ENCODE results near the gene GTF2F2.

Gene GTF2F2

DNA sequence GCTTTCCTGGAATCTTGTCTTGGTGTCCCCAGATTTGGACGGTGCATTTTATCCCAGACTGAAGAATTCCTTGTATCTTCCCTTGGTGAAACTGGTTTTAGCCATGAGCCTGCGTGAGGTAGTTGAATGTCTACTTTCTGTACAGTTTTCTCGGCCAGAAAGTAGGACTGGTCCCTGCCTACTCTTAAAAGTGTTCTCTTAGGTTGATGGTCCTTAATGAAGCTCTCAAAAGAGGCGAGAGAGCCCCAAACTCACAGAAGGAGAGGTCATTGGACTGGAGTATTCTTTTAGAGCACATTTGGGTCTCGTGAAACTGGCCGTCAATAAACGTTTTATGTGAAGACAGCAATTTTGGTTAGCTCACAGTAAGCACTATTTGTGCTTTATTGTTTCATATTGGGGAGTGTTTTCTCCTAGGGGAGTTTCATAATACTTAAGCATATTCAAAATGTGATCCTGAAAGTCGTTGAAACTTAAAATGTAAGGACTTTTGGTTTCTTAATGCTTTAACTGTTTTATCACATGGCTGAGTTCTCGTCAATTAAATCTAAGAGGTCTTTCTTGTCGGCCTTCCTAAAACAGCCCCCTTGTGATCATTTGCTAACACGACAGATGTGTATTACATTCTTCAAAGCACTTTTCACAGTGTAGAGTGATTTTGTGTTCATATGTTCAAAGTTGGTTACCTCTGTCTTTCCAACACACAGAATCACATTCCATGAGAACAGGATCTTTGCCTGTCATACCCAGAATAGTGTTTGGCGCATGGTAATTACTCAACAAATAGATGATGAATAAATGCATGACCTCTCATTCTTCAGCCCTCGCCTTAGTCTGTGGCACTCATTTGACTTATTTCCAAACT is 889 bp downstream of the GTF2F2 start:
- no peak for DNase-seq (ENCODE audit: low read depth in 1 of 2, low spot score in 1 of 2)

DNA sequence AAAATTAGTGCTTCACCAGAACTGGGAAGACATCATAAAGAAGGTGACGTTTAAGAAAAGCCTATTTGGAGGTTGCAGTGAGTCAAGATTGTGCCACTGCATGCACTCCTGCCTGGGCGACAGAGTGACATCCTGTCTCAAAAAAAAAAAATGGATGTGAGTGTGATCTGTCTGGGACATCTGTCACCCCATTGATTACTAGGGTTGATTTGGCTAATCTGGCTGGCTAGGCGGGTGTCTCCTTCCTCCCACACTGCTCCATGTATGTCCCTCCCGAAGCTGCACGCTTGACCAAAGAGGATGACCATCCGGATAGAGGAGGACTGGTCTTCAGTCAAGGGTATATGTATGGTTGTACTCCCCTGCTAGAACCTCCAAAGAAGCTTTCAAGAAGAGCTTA is 2.6 kb downstream of the GTF2F2 start:
- DNase-seq (ENCODE audit: low read depth in 1 of 2, low spot score in 1 of 2): no peak

DNA sequence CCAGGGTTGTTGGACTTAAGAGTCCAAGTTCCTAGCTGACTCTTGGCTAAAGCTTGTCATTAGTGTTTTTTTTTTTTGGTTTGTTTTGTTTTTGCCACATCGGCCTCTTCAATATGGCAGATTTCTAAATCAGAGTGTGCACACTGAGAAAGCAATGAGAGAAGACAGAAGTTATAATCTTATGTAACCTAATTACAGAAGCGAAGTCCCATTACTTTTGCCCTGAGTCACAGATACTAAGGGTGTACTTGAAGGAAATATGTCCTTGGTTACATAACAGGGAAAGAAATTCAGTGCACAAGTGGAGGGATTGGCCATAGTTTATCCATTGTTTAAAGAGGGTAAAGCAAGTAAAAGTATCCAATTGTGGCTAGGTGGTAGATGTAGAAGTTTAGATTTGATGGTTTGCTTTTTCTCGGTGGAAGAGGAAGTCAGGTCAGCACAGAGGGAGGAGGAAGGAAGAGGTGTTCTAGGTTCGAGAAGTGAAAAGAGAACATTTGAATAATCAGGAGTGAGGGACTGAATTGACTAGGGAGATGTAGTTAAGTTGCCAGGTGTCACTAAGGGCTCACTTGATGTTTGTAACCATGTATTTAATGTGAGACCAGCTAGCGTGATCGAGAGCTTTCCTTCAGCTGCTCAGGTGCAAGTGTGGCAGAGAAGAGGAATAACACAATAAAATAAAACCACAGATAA is 12.2 kb downstream of the GTF2F2 start:
- no peak for DNase-seq (ENCODE audit: low read depth in 1 of 2, low spot score in 1 of 2)

DNA sequence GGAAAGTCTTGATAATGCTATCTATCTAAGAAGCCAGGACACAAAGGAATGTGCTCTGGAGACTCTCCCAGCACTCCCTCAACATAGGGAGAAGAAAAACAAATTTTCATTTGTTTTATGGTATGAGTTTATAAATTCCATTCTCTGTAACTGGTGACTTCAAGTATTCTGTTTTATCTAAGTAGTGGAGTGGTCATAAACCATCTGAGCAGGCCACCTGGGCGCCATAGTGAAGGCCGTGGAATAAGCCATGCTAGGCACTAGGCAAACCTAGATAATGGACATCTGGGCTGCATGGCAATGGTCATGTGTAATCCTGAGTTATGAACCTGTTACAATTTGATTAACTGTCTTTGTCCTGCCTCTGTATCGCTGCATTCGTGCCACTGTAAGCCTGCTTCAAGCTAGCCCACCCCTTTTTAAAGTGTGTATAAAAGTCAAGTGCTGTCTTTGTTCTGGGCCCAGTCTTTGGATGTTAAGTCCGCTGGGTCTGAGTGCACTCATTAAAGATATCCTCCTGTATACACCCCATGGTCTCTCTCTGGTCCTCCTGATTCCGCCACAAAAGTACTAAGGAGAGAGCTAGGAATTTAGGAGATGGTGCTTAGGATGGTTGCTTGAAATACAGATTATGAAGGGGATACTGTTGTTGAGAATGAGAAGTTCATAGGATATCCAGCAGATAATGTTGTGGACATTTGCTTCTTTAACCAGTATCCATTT is 13.2 kb downstream of the GTF2F2 start:
- DNase-seq (ENCODE audit: low read depth in 1 of 2, low spot score in 1 of 2): no peak

DNA sequence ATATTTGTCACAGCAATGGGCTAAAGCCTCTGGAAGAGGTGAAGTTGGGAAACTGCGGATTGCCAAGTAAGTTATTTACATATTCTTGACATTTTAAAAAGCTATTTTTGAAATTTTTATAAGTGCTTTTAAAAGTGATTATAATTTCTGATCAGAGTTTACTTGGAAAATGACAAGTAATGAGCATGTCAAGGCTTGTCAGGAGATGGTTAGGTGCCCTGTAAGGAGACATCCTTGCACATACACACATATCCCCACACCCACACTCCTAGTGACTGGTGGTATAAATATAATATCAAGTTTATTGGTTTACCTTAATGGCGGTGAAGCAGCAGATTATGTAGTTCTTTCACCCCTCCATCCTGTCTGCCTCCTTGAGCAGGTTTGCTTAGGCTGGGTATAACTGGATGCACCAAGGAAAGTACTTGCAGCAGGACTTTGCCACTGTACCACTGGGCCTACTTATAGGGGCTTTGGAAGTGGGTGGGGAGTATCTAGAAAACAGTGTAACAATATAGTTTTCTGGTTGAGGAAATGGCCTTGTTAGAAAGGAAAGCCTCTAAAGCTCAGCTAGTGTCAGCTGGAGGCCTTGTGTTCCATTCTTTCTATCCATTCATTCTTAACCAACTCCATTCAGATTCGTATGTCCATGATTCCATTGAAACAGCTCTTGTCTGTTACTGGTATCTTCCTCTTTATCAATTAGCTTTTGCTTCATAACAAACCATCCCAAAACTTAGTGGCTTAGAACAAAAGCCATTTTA is 16.6 kb downstream of the GTF2F2 start:
- no peak for DNase-seq (ENCODE audit: low read depth in 1 of 2, low spot score in 1 of 2)

DNA sequence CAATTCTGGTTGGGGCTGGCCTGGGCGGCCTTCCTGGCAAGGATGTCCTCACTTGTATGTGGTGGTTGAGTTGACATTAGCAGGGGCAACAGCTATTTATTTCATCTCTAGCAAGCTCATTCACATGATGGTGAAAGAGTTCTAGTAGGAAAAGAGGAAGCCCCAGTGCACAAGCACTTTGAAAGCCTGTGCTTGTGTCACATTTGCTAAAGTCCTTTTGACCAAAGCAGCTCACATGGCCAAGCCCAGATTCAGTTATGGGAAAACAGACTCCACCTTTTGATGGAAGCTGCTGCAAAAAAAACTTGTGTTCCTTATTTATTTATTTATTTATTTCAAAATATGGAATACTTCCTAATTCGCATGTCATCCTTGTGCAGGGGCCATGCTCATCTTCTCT is 17.2 kb downstream of the GTF2F2 start:
- no peak for DNase-seq (ENCODE audit: low read depth in 1 of 2, low spot score in 1 of 2)

DNA sequence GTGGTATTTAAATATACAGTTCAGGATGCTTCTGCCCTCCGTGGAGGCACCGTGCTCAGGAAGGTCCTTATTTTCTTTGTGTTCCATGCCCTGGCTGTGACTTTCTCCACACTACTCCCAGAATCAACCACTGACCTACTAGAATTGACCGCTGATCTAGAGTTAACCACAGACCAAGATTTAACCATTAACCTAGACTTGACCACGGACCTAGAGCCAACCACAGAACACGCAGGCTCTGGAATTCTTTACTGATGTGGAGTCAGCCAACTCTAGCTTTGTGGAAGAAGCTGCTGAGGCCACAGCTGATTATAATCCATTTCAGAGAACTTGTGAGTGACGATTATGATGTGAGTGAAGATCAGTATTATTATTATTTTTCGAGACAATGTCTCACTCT is 18.0 kb downstream of the GTF2F2 start:
- no peak for DNase-seq (ENCODE audit: low read depth in 1 of 2, low spot score in 1 of 2)

DNA sequence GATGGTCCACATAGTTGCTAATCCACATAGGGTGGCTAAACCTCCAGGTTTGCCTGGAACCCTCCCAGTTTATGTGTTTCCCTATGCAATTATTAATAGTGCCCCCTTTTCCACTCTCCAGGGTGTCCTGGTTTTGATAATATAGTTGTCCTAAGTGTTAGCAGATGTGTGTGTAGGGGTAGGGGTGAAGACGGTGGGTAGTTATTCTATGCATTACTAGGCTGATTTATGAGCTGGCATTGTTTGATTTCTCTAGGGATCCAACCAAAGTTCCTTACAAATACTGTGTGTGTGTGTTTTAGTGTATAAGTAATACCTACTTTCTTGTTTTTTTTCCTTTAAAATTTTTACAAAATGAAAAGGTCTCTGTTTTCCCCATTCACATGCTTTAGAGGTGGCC is 21.1 kb downstream of the GTF2F2 start:
- DNase-seq (ENCODE audit: low read depth in 1 of 2, low spot score in 1 of 2): no peak

DNA sequence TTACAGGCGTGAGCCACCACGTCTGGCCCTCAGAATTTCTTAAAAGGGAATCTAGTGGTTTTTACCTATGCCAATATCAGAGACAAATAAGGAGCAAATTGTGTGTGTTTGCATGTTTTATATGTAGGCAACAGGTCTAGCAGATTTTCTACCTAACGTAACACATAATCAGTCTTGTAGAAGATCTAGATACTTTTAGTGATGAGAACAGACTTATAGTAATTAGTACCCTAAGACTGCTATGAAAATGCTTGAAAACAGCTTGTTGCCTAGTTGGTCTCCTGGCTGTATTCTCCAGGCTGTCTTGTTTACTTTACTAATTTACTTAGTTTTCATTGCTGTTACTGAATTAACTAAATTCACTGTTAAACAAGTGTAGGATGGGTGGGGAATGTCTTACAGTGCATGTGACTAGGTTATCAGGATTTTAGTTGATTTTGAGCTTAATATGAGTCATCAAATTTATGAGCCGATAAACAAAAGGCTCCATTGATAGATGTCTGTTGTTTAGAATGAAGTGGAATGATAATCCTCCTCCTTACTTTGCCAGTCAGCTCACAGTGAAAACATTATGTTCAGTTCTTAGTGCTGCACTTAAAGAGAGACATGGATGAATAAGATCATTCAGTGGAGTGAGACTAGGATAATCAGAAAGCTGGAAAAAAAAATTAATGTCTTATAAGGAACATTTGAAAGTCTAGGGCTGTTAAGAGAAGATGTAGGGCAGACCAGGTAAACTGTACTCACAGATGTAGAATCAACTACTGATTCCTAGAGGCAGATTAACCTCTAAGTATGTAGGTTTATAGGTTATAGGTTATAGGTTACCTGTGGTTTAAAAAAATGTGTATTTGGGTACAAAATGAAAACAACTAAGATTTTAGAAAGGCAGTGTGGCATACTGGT is 22.4 kb downstream of the GTF2F2 start:
- no peak for DNase-seq (ENCODE audit: low read depth in 1 of 2, low spot score in 1 of 2)

DNA sequence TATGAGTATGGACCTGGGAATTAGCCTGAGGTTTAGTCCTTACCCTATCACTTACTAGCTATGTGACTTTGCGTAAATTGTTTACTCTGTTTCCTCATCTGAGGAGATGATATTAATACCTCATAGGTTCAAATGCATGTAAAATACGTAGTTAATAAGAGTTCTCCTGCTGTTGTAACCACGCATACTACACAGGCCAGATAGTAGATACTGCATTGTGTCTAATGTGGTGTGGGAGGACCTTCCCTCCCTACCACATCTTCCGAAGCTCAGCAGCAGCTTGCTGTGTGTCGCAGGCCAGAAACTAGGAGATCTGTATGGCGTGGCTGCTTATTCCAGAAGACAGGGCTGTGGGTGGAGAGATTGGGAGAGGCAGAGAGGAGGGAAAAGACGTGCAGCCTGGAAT is 23.0 kb downstream of the GTF2F2 start:
- no peak for DNase-seq (ENCODE audit: low read depth in 1 of 2, low spot score in 1 of 2)

DNA sequence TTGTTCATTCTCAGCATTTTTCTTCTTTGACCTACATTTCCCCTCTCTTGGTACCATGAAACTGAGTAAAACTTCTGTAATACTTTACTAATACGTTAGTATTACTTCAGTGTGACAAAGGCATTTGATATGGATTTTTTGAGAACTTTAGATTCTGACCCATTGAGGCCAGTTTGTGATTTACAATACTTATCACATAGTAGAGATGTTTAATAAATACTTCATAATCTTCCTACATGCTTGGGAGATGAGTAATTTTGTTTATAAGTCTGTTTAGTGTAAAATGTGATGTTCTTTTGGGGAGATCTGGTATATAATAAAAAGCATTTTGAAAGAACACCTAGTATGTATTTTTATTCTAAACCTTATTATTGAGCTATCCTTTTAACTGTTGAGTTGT is 29.7 kb downstream of the GTF2F2 start:
- no peak for DNase-seq (ENCODE audit: low read depth in 1 of 2, low spot score in 1 of 2)

DNA sequence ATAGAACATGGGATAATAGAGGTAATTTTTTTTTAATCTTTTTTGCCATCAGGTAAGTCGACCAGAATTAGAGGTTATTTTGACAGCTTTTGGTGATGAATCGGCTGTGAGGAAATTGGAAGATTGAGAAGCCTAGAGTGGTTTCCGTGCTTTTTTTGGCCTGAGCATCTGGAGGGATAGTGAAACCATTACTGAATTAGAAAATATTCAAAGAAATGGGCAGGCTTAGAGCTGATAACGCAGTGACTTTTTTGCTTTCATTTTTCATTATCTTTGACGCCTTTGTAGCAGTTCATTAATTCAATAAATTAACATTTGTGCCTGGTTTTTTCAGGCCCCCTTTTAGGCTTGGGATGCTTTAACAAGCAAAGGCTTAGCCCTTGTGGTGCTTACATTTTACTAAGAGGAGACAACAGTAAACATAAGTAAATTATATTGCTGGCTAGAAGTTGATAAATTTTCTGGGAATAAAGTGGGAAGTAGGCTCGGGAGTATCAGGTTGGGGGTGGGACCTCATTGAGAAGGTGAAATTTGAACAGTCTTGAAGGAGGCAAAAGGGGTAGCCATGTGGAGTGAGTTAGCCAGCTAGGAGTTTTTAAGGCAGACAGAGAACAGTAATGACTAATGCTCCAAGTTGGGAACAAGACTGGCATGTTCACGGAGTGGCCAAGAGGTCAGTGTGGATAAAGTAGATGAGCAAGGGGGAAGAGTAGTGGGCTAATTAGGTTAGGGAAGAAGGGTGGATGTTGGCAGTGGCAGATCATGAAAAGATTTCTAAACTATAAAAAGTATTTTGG is 36.5 kb downstream of the GTF2F2 start:
- DNase-seq (ENCODE audit: low read depth in 1 of 2, low spot score in 1 of 2): no peak

DNA sequence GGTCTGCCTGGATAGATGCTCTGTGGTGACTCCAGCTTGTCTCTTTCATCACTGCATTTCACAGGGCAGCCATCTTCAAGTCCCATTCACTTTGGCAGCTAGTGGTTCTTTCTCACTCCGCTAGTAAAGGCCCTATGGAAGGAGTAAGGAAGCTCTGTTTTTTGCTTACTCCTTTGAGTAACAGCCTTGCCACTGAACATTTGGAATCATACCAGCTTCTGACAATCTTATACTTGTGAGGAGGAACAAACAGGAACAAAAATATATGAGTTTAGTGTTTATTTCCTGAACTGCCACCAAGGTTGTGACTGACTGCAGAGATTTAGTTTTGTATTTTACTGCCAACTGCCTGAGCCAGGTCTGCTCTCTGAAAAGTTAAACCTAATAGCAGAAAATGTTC is 41.9 kb downstream of the GTF2F2 start:
- DNase-seq (ENCODE audit: low read depth in 1 of 2, low spot score in 1 of 2): no peak

DNA sequence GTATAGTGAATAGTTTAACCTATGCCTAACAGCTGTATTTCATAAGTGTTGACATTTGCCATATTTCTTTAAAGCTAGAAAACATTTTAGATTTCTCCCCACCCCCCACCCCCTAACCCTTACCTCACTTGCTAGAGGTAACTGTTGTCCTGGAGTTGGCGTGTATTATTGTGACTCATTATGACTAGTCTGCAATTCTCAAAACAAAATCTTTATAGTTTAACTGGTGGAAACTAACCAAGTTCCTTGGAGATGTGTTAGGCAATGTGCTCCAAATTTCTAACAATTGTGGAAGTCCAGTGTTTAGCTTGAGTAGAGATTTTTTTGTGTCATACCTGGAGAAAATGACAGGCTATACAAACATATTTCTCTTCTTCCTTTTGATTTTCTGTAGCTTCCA is 42.5 kb downstream of the GTF2F2 start:
- DNase-seq (ENCODE audit: low read depth in 1 of 2, low spot score in 1 of 2): no peak

DNA sequence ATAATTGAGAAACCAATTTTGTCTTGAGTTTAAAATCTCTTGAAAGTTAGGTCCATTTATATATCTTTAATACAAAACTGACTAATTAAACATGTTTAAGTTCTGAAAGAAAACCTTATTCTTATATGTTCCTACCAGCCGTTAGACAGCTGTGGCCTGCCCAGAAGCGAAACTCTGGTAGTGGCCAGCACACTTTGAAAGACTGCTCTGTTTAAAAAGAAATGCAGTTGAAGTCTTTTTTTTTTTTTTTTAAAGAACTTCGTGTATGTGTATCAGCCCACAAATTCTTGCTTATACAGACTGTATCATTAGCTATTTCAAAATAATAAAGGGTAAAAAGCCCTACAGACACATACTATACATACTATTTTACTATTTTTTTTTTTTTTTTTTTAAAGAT is 46.5 kb downstream of the GTF2F2 start:
- DNase-seq (ENCODE audit: low read depth in 1 of 2, low spot score in 1 of 2): no peak

DNA sequence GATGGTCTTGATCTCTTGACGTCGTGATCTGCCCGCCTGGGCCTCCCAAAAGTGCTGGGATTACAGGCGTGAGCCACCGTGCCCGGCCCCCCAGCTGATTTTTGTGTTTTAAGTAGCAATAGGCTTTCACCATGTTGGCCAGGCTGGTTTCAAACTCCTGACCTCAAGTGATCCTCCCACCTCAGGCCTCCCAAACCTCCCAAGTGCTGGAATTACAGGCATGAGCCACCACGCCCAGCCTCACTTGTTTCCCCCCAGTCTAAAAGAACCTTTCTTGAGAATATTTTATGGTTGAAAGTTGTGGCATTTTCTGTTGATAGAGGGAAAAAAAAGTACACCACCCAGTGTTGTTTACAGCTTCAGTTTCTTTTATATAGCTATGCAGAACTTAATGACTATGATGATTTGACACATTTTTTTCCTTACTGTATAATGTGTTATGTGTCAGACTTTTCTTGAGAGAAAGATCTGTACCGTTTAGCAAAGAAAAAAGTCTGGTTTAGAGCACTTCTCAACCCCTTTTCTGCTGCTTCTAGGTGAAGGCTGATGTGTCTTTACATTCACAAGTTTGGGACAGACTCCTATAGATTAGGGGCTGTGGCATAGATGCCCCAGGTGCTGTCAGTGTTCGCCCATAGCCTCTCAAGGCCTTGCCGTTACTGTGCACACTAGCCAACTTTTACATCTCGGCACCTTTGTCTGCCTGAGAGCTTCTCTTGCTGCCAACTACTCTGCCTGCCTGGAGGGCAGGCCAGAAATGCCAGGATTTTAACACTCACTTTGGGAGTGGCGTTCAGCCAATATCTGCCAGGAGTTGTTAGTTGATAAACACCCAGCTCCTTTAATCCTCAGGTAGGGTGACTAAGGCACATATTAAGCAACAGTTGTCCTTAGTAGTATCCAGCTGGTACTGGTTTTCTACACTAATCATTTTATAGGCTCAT is 47.6 kb downstream of the GTF2F2 start:
- no peak for DNase-seq (ENCODE audit: low read depth in 1 of 2, low spot score in 1 of 2)

DNA sequence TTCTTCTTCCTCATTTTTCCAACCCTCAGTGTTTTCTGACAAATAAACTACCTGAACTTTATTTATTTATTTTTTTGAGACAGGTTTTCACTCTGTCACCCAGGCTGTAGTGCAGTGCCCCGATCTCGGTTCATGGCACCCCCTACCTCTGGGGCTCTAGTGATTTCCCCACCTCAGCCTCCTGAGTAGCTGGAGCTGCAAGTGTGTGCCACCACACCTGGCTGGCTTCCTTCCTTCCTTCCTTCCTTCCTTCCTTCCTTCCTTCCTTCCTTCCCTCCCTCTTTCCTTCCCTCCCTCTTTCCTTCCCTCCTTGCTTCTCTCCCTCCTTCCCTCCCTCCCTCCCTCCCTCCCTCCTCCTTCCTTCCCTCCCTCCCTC is 48.2 kb downstream of the GTF2F2 start:
- DNase-seq (ENCODE audit: low read depth in 1 of 2, low spot score in 1 of 2): no peak

DNA sequence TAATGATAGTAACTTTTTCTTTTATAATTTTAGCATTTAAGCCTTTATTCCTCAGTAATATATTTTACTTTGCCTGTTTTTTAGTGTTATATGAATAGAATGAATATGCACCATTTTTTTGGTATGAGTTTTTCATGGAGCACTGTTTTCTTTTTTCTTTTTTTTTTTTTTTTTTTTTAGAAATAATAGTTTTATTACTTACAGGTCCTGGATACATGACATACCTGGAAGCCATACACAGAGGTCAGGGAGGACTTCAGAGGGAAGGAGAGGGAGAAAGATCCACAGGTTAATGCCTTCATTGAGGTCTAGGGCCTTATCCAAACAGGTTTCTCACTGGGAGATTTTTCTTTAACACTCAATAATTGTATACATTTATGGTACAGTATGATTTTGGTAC is 54.2 kb downstream of the GTF2F2 start:
- DNase-seq (ENCODE audit: low read depth in 1 of 2, low spot score in 1 of 2): no peak

Measured in activated CD4-positive, alpha-beta T cell treated with anti-CD3 and anti-CD28 coated beads, Interleukin-2, amount 50 U/mL, for 24 hours (primary cell).